SK-N-SH (cell line): ENCODE measurements around the gene DIAPH2. TPM values are rescaled to one million over a fixed set of nuclear protein-coding genes. Genes with fewer than 3 reads are reported as not detected.

Experiments used
- CTCF ChIA-PET: fragments of 300-600, 350-600 bp; formaldehyde crosslinking; extraction: SDS; loops from one replicate; lab custom pipeline; 2021; lab: Yijun Ruan, JAX
- POLR2A ChIA-PET: fragments of 350-600 bp; sonication (Branson Sonifier 250); formaldehyde crosslinking; extraction: SDS; loops from one replicate; lab custom pipeline; 2020; ENCODE audit warnings: antibody characterized with exemption, inconsistent platforms; lab: Yijun Ruan, JAX
- DNase-seq: peaks from one replicate; pipeline ENCODE4 v3.0.0; 2012
- H2AFZ ChIP-seq: fragments of 200-600 bp; sonication (generic); 2 replicates; pipeline ENCODE4 v1.8.1; 2016; ENCODE audit warnings: antibody characterized with exemption, mild to moderate bottlenecking, low read depth
- H3F3A ChIP-seq: fragments of 200-600 bp; sonication (generic); replicated peaks from 2 replicates; pipeline ENCODE3; 2016; ENCODE audit warnings: antibody characterized with exemption, mild to moderate bottlenecking; ENCODE audit not compliant: insufficient read depth
- H3K27ac ChIP-seq, 2 experiments: fragments of 200-500 bp in 1 of 2; fragments of 200-600 bp in 1 of 2; sonication (Bioruptor generic) in 1 of 2; sonication (generic), shearing (Covaris generic) in 1 of 2; 2 replicates each; pipeline versions ENCODE4 v1.5.1 to v1.6.1; 2014 to 2016; ENCODE audit warnings: low read depth in 2 of 2, inconsistent platforms in 1 of 2, low read length in 1 of 2, mild to moderate bottlenecking in 1 of 2, mixed read lengths in 1 of 2
- H3K27me3 ChIP-seq: fragments of 200-600 bp; sonication (generic), shearing (Covaris generic); 2 replicates; pipeline ENCODE4 v1.6.1; 2016; ENCODE audit warnings: mixed run types; ENCODE audit not compliant: insufficient read depth
- H3K36me3 ChIP-seq, 2 experiments: fragments of 200-500 bp in 1 of 2; fragments of 200-600 bp in 1 of 2; sonication (Bioruptor generic) in 1 of 2; sonication (generic) in 1 of 2; replicated peaks in 1 of 2; 2 replicates each; pipeline versions ENCODE3 to v1.5.1; 2014 to 2016; ENCODE audit warnings: low read length in 1 of 2, mild to moderate bottlenecking in 1 of 2; ENCODE audit not compliant: insufficient read depth in 2 of 2, control insufficient read depth in 1 of 2
- H3K4me1 ChIP-seq, 2 experiments: fragments of 200-500 bp in 1 of 2; fragments of 200-600 bp in 1 of 2; sonication (Bioruptor generic) in 1 of 2; sonication (generic), shearing (Covaris generic) in 1 of 2; 2 replicates each; pipeline versions ENCODE4 v1.5.1 to v1.6.1; 2014 to 2016; ENCODE audit warnings: low read depth in 1 of 2, low read length in 1 of 2, mixed run types in 1 of 2; ENCODE audit not compliant: insufficient read depth in 2 of 2, control insufficient read depth in 1 of 2
- H3K4me2 ChIP-seq: fragments of 200-600 bp; sonication (generic), shearing (Covaris generic); 2 replicates; pipeline ENCODE4 v1.6.1; 2017; ENCODE audit warnings: mixed run types
- H3K4me3 ChIP-seq, 2 experiments: fragments of 200-500 bp in 1 of 2; fragments of 200-600 bp in 1 of 2; sonication (Bioruptor generic) in 1 of 2; sonication (generic), shearing (Covaris generic) in 1 of 2; 2 replicates each; pipeline versions ENCODE4 v1.5.1 to v1.8.1; 2014 to 2016; ENCODE audit warnings: low read depth in 2 of 2, inconsistent platforms in 1 of 2, low read length in 1 of 2, mild to moderate bottlenecking in 1 of 2, mixed read lengths in 1 of 2, moderate library complexity in 1 of 2
- H3K79me2 ChIP-seq: fragments of 200-600 bp; sonication (generic); 2 replicates; pipeline ENCODE4 v1.8.1; 2017; ENCODE audit warnings: mild to moderate bottlenecking; ENCODE audit not compliant: insufficient read depth
- H3K9ac ChIP-seq: fragments of 200-600 bp; sonication (generic); 2 replicates; pipeline ENCODE4 v1.6.1; 2017; ENCODE audit warnings: mixed run types
- H3K9me2 ChIP-seq: fragments of 200-600 bp; sonication (generic); 2 replicates; pipeline ENCODE4 v1.6.1; 2017; ENCODE audit warnings: mixed run types
- H3K9me3 ChIP-seq: fragments of 200-600 bp; sonication (generic); 2 replicates; pipeline ENCODE4 v1.6.1; 2017; ENCODE audit warnings: mixed run types, mild to moderate bottlenecking, moderate library complexity
- H4K20me1 ChIP-seq: fragments of 200-600 bp; sonication (generic); 2 replicates; pipeline ENCODE4 v1.6.1; 2017; ENCODE audit warnings: mild to moderate bottlenecking, mixed run types; ENCODE audit not compliant: insufficient read depth
- CHD2 ChIP-seq: fragments of 150-350 bp; IDR thresholded peaks from 2 replicates; pipeline ENCODE4 v1.6.1; 2018; ENCODE audit warnings: low read length; ENCODE audit not compliant: partially characterized antibody
- CTCF ChIP-seq: fragments of 200-600 bp; sonication (generic); IDR thresholded peaks from 2 replicates; pipeline ENCODE4 v1.6.1; 2017; ENCODE audit warnings: antibody characterized with exemption, mild to moderate bottlenecking, moderate library complexity
- ELF1 ChIP-seq: IDR thresholded peaks from 2 replicates; pipeline ENCODE4 v1.4.0; 2012
- EP300 ChIP-seq, 2 experiments: IDR thresholded peaks; 2 replicates each; pipeline versions ENCODE4 v1.4.0 to v1.6.1; 2012; ENCODE audit warnings: borderline replicate concordance in 1 of 2, low read depth in 1 of 2, low read length in 1 of 2
- EZH2phosphoT487 ChIP-seq: fragments of 200-600 bp; sonication (generic); IDR thresholded peaks from 2 replicates; pipeline ENCODE4 v1.6.1; 2017; ENCODE audit warnings: low read depth, mixed run types, mild to moderate bottlenecking, antibody characterized with exemption, moderate library complexity, borderline replicate concordance
- FOSL2 ChIP-seq: IDR thresholded peaks from 2 replicates; pipeline ENCODE4 v1.4.0; 2012; ENCODE audit warnings: low read depth, mild to moderate bottlenecking, moderate library complexity, borderline replicate concordance
- FOXJ3 ChIP-seq: sonication (generic); formaldehyde crosslinking; IDR thresholded peaks from 2 replicates; pipeline ENCODE4 v1.5.1; 2020; ENCODE audit warnings: mild to moderate bottlenecking, missing genetic modification reagents
- GABPA ChIP-seq: IDR thresholded peaks from 2 replicates; pipeline ENCODE4 v1.4.0; 2012; ENCODE audit warnings: low read depth, mild to moderate bottlenecking
- IRF3 ChIP-seq: fragments of 150-350 bp; IDR thresholded peaks from 2 replicates; pipeline ENCODE4 v1.6.1; 2016; ENCODE audit warnings: mild to moderate bottlenecking, low read depth, low read length
- MAX ChIP-seq: IDR thresholded peaks from 2 replicates; pipeline ENCODE4 v1.4.0; 2012; ENCODE audit warnings: low read depth
- MXI1 ChIP-seq: IDR thresholded peaks from 2 replicates; pipeline ENCODE4 v1.6.1; 2012; ENCODE audit warnings: mild to moderate bottlenecking, low read depth, low read length, improper control_type of control experiment
- NFIC ChIP-seq: IDR thresholded peaks from 2 replicates; pipeline ENCODE4 v1.4.0; 2012; ENCODE audit warnings: borderline replicate concordance
- PBX3 ChIP-seq: IDR thresholded peaks from 2 replicates; pipeline ENCODE4; 2012
- POLR2AphosphoS5 ChIP-seq: IDR thresholded peaks from 2 replicates; pipeline ENCODE4 v1.6.1; 2012; ENCODE audit warnings: low read depth, low read length
- RAD21 ChIP-seq: IDR thresholded peaks from 2 replicates; pipeline ENCODE4 v1.6.1; 2012; ENCODE audit warnings: mild to moderate bottlenecking, low read length
- RCOR1 ChIP-seq: fragments of 150-350 bp; IDR thresholded peaks from 2 replicates; pipeline ENCODE4 v1.6.1; 2017; ENCODE audit warnings: antibody characterized with exemption, low read length
- RFX5 ChIP-seq: IDR thresholded peaks from 2 replicates; pipeline ENCODE4 v1.6.1; 2012; ENCODE audit warnings: mild to moderate bottlenecking, improper control_type of control experiment, low read length
- RXRA ChIP-seq: IDR thresholded peaks from 2 replicates; pipeline ENCODE4 v1.4.0; 2012; ENCODE audit warnings: low read depth, mild to moderate bottlenecking, borderline replicate concordance
- USF2 ChIP-seq: fragments of 150-350 bp; IDR thresholded peaks from 2 replicates; pipeline ENCODE4 v1.6.1; 2017; ENCODE audit warnings: antibody characterized with exemption, low read length, low read depth, borderline replicate concordance
- YY1 ChIP-seq: IDR thresholded peaks from 2 replicates; pipeline ENCODE4 v1.4.0; 2012; ENCODE audit warnings: low read depth, mild to moderate bottlenecking
- WGBS: methylation state at CpG from one replicate; pipeline ENCODE4 v1.1.6; 2017; ENCODE audit warnings: low lambda C conversion rate; 5-methylcytosine and 5-hydroxymethylcytosine counted together
- polyA plus RNA-seq, 3 experiments: library from polyadenylated mRNA; depleted of rRNA; stranded (reverse); fragments of >200 nt; gene quantifications; 2 replicates each; pipeline ENCODE4 v1.2.3, GENCODE V29; 2012

DIAPH2 gene
- polyA plus RNA-seq, 1 of the 3 experiments (the other 2 are of a cell fraction): 1.1 TPM

- no peak overlapping the region for H3K9ac ChIP-seq
- WGBS: 32% methylated on average over 3 of the region's 3 CpGs
- ChIA-PET CTCF (interaction anchor here (1.8 kb wide), 1 partner anchor 13 kb away, joined by 3 read pairs; no protein-coding TSS in a partner anchor), POLR2A (no interaction called here)
- H3K9me3 ChIP-seq: no peaks in the 10 kb centered on the region
- H3F3A ChIP-seq: no peaks in the 10 kb centered on the region
- H3K27ac ChIP-seq: peak overlapping the region in 1 of 2 experiments; percentile 51; a peak in 1 of 4 replicates
- H4K20me1 ChIP-seq: no peaks in the 10 kb centered on the region
- DNase-seq: no peak
- H3K4me3 ChIP-seq: no peak overlapping the region
- H3K79me2 ChIP-seq: no peaks in the 10 kb centered on the region
- no peaks in the 10 kb centered on the region; a peak in 1 of 4 replicates for H3K4me1 ChIP-seq
- no peak overlapping the region for H3K4me2 ChIP-seq
- TF ChIP-seq RFX5 (no peak), RAD21 (no peak), FOSL2 (no peak), ELF1 (no peak), FOXJ3 (CRISPR knock-in tag) (no peak), CHD2 (no peak), POLR2AphosphoS5 (no peak), YY1 (no peak), NFIC (no peak), RXRA (no peak), USF2 (no peak)
- H3K9me2 ChIP-seq: no peaks in the 10 kb centered on the region
- no peaks in the 10 kb centered on the region for H3K27me3 ChIP-seq
- no peak overlapping the region for H2AFZ ChIP-seq
- no peaks in the 10 kb centered on the region for H3K36me3 ChIP-seq
Measured at GRCh38 chrX:96907516-96908272, 223.1 kb downstream of the DIAPH2 start.

GRCh38 chrX:96909291-96909690 lies 224.6 kb downstream of the DIAPH2 start:
- TF ChIP-seq POLR2AphosphoS5 (no peak), YY1 (no peak), EZH2phosphoT487 (no peak), IRF3 (no peak), PBX3 (no peak), NFIC (no peak), RCOR1 (no peak), FOSL2 (no peak), MAX (no peak), CTCF (no peak), USF2 (no peak), MXI1 (no peak), GABPA (no peak), EP300 (IDR thresholded peaks at IDR 0.05; ENCODE audit: borderline replicate concordance in 1 of 2, low read depth in 1 of 2, low read length in 1 of 2) (no peak)
- ChIA-PET POLR2A (no interaction called here), CTCF (interaction anchor here (1.3 kb wide), 1 partner anchor 20 kb away, joined by 4 read pairs; no protein-coding TSS in a partner anchor)
- Histone ChIP-seq H3K9me2 (no peaks in the 10 kb centered on the region), H3K27ac (peak overlapping the region in 1 of 2 experiments; percentile 37; a peak in 1 of 4 replicates), H3K4me2 (no peak overlapping the region), H4K20me1 (no peaks in the 10 kb centered on the region), H3K9ac (no peak overlapping the region), H3K79me2 (no peaks in the 10 kb centered on the region), H3K9me3 (no peaks in the 10 kb centered on the region), H3K4me1 (no peaks in the 10 kb centered on the region; a peak in 1 of 4 replicates), H2AFZ (no peak overlapping the region), H3K36me3 (no peaks in the 10 kb centered on the region), H3K4me3 (no peak overlapping the region), H3F3A (no peaks in the 10 kb centered on the region), H3K27me3 (no peaks in the 10 kb centered on the region)
- WGBS: 53% methylated on average over 5 of the region's 5 CpGs
- no peak for DNase-seq
